Tibial artery (tissue), 4 donors: ENCODE measurements around the gene EMC6.

Source experiments
- DNase-seq, 2 donors: peaks; one replicate each; pipeline ENCODE4 v3.0.0-alpha.2; 2019
- H3K27ac ChIP-seq, 2 donors: fragments of 200-600 bp; sonication (generic) in 1 of 2; 1 replicate in 1 of 2; 2 replicates in 1 of 2; pipeline ENCODE4 v1.5.1; 2018 to 2019; ENCODE audit warnings: mild to moderate bottlenecking in 1 of 2
- H3K27me3 ChIP-seq, 2 donors: fragments of 200-600 bp; sonication (generic) in 1 of 2; one replicate each; pipeline versions ENCODE4 v1.5.1 to v1.6.0; 2016 to 2019
- H3K36me3 ChIP-seq, 3 donors: fragments of 200-600 bp; sonication (generic) in 2 of 3; one replicate each; pipeline ENCODE4 v1.5.1; 2016 to 2019; ENCODE audit warnings: mild to moderate bottlenecking in 2 of 3
- H3K4me1 ChIP-seq, 4 donors: fragments of 200-600 bp; sonication (generic) in 2 of 4; 1 replicate in 3 of 4; 2 replicates in 1 of 4; pipeline ENCODE4 v1.5.1; 2016 to 2019
- H3K4me3 ChIP-seq, 2 donors: fragments of 200-600 bp; sonication (generic) in 1 of 2; 1 replicate in 1 of 2; 2 replicates in 1 of 2; pipeline ENCODE4 v1.5.1; 2018 to 2019; ENCODE audit warnings: mild to moderate bottlenecking in 2 of 2
- H3K9me3 ChIP-seq, 3 donors: fragments of 200-600 bp; sonication (generic) in 1 of 3; one replicate each; pipeline ENCODE4 v1.5.1; 2016 to 2019
- intact Hi-C: fragments of 100-400 bp; cut with DNase I; formaldehyde crosslinking; loops from one replicate; pipeline ENCODE4 v1.15.0; 2023; ENCODE audit warnings: low total_unique reads
- TF ChIP-seq, protein P1 (sequence below), 2 experiments: fragments of 200-600 bp in 1 of 2; fragments of 450-650 bp in 1 of 2; IDR thresholded peaks; one replicate each; pipeline ENCODE4 v1.5.1; 2017 to 2019; ENCODE audit warnings: antibody characterized with exemption in 2 of 2, mild to moderate bottlenecking in 1 of 2, moderate library complexity in 1 of 2

EMC6 gene

DNA sequence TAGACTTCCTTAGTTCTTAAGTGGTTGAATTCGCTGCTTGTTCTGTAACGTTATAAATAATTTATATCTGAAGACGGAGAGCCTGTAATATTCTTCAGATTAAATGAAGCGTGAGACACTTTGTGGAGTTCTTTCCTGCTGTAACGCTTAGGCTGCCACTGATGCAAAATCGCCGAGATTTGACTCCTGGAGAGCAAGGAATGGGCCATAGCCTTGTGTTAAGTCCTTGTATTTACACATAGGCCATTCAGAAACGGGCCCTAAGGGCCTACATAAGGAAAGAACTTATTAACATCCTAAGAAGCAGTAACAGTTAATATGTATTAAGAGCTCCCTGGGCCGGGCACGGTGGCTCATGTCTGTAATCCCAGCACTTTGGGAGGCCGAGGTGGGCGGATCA is 936 bp downstream of the EMC6 start:
- intact Hi-C loops: loop anchor here (10.0 kb wide), 1 partner anchor 955 kb away; the partner anchor contains the start of gene CLUH
- TF ChIP-seq, protein P1, sequence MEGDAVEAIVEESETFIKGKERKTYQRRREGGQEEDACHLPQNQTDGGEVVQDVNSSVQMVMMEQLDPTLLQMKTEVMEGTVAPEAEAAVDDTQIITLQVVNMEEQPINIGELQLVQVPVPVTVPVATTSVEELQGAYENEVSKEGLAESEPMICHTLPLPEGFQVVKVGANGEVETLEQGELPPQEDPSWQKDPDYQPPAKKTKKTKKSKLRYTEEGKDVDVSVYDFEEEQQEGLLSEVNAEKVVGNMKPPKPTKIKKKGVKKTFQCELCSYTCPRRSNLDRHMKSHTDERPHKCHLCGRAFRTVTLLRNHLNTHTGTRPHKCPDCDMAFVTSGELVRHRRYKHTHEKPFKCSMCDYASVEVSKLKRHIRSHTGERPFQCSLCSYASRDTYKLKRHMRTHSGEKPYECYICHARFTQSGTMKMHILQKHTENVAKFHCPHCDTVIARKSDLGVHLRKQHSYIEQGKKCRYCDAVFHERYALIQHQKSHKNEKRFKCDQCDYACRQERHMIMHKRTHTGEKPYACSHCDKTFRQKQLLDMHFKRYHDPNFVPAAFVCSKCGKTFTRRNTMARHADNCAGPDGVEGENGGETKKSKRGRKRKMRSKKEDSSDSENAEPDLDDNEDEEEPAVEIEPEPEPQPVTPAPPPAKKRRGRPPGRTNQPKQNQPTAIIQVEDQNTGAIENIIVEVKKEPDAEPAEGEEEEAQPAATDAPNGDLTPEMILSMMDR (IDR thresholded peaks at IDR 0.05): no peak

DNA sequence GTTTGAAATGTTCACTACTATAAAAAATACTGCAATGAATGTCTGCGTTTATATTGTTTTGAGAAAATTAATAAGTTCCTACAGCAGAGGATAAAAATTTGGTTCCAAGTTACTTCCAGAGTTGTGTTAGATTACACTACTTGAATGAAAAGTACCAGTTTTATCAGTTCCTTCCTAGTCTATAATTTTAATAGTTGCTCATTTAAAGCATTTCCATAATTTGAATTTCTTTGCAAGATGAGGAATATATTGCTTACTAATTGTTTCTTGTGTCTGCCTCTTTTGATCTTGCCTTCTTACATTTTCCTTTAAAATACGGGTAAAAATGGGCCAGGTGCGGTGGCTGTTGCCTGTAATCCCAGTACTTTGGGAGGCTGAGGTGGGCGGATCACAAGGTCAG is 4.0 kb downstream of the EMC6 start:
- Histone ChIP-seq H3K9me3 (no peaks in the 10 kb centered on the region), H3K36me3 (peaks cover 0 to 12% (median 0%) of the 10 kb centered on the region in 3 donors), H3K27ac (no peak overlapping the region), H3K4me3 (no peak overlapping the region), H3K4me1 (peaks cover 6 to 13% (median 10%) of the 10 kb centered on the region in 4 donors), H3K27me3 (no peaks in the 10 kb centered on the region)
- TF ChIP-seq, protein P1 (IDR thresholded peaks at IDR 0.05): no peak
- intact Hi-C loops: no loop called here
- DNase-seq: no peak

More for the DNA sequence above, 936 bp downstream of the EMC6 start:
- Histone ChIP-seq H3K9me3 (no peaks in the 10 kb centered on the region), H3K4me3 (peak overlapping the region; percentile 92 to 98), H3K27me3 (no peaks in the 10 kb centered on the region), H3K36me3 (peaks cover 6 to 17% (median 6%) of the 10 kb centered on the region in 3 donors), H3K4me1 (peaks cover 6 to 32% (median 28%) of the 10 kb centered on the region in 4 donors), H3K27ac (peak overlapping the region; percentile 86 to 89)
- DNase-seq: no peak

DNA sequence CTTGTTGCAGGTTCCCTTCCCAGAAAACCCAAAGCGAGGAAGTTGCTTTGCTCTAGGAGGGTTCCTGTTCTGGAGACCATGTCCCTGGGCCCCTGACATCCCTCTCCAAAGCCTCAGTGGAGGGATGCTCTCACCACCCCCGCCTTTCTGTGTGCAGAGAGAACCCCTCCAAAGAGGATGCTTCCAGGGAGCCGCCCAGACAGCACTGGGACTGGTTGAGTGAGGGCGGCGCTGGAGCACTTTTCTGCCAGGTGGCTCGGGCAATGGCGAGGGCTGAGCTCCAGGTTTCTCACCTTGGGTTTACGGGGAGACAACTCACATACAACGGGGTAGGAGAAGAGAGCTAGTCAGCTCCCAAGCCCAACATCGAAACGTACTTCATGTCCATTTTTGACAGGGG is 7.3 kb downstream of the EMC6 start:
- Histone ChIP-seq H3K4me1 (no peaks in the 10 kb centered on the region), H3K9me3 (no peaks in the 10 kb centered on the region), H3K27me3 (peaks cover 0 to 13% of the 10 kb centered on the region in 2 donors), H3K27ac (no peak overlapping the region), H3K36me3 (peaks cover 0 to 12% (median 0%) of the 10 kb centered on the region in 3 donors), H3K4me3 (no peak overlapping the region)
- no peak for DNase-seq
- intact Hi-C loops: no loop called here
- TF ChIP-seq, protein P1 (IDR thresholded peaks at IDR 0.05): no peak

DNA sequence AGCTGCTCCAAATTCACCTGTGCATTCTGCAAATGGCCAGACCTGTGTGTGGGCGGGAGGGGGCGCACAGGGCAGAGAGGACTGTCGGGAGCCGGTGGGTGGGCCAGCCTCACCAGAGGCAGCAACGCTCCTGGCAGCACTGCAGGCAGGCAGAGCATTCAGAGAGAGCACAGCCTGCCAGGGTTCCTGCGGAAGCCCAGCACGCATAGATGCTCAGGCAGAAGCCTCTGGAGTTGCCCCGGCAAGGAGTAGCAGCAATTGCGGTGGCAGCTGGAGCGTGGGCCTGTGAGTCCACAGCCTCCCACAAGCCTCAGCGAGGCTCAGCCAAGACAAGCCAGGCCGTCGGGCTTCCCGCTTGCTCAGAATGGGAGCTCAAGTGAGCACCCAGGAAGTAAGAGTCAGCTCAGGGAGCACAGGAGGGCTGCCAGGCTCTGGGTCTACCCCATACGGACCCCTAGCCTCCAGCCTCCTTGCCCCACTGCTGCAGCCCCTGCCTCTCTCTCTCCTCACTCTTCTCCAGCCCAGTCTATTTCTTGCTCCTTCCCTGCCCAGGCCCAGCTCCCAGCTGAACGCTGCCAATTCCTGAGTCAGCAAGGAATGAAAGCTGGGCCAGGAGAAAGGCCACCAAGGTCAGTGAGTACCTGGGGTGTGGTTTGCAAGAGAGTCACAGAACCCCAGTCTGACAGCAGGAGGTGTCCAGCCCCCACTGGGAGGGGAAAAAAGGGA is 9.6 kb downstream of the EMC6 start:
- TF ChIP-seq, protein P1 (IDR thresholded peaks at IDR 0.05): no peak
- peaks cover 0 to 36% of the 10 kb centered on the region in 2 donors for H3K27me3 ChIP-seq
- intact Hi-C loops: no loop called here

DNA sequence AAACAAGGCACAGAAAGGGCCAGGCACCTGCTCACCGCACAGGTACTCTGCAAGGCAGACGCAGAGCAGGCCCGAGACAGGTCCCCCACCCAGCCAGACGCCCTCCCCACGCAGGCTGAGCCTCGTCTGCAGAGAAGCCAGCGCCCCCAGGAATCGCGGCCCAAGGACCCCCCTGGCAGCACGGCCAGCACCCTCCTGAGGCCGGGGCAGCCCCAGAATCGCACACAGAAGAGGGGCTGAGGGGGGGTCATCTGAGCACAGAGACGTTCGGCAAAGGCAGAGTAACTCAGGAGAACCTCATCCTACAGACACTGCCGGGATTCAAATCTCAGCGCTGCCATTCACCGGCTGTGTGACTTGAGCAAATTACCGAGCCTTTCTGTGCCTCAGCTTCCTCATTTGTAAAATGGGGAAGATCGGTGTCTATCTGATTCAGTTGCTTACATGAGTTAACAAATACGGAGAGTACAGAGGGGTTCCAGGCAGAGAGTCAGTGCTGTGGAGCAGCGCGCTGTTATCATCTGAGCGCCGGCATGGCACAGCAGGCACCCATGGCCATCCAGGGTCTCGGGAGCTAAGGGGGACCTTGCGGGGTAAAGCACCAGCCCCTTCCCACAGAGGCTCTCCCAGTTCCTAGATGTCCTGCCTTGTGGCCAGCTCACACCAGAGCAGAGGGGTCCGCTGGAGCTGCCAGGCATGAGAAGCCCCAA is 10.4 kb downstream of the EMC6 start:
- Histone ChIP-seq H3K4me3 (no peak overlapping the region), H3K9me3 (no peaks in the 10 kb centered on the region), H3K4me1 (no peaks in the 10 kb centered on the region), H3K27me3 (peaks cover 0 to 42% of the 10 kb centered on the region in 2 donors), H3K36me3 (no peaks in the 10 kb centered on the region), H3K27ac (no peak overlapping the region)
- TF ChIP-seq, protein P1 (IDR thresholded peaks at IDR 0.05): no peak
- intact Hi-C loops: no loop called here
- no peak for DNase-seq

More for the DNA sequence above, 9.6 kb downstream of the EMC6 start:
- Histone ChIP-seq H3K4me3 (no peak overlapping the region), H3K27ac (no peak overlapping the region), H3K9me3 (no peaks in the 10 kb centered on the region), H3K36me3 (no peaks in the 10 kb centered on the region), H3K4me1 (no peaks in the 10 kb centered on the region)
- DNase-seq: no peak
